ENCODE data around the gene TSPAN33.

DNA sequence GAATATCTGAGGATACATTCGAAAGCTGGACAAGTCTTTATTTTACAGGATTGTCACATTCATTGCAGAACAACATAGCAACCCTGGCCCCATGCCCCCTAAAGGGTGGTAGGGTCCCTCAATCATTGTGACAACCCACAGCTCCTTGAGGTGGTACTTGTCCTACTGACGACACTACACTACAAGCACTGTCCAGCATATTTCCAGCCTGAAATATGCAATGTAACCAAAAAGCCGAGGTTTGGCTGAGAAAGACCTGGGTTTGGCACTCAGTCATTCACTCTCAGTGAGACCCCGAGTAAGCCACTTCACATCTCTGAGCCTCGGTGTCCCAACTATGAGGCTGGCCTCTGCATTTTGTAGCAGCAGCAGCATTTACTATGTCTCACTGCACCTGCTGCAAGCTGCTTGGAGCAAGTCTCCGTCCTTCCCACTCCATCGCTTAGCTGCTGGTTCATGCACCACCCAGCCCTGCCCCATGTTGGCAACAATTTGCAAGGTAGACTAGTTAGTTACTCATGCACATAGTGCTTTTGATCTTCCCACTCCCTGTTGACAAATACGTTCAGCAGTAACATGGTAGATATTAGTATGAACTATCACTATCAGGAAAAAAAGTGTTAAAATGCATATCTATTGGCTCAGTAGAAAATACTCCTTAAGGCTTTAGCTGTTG lies 46.0 kb upstream of the TSPAN33 start:
- TF ChIP-seq, protein P1, sequence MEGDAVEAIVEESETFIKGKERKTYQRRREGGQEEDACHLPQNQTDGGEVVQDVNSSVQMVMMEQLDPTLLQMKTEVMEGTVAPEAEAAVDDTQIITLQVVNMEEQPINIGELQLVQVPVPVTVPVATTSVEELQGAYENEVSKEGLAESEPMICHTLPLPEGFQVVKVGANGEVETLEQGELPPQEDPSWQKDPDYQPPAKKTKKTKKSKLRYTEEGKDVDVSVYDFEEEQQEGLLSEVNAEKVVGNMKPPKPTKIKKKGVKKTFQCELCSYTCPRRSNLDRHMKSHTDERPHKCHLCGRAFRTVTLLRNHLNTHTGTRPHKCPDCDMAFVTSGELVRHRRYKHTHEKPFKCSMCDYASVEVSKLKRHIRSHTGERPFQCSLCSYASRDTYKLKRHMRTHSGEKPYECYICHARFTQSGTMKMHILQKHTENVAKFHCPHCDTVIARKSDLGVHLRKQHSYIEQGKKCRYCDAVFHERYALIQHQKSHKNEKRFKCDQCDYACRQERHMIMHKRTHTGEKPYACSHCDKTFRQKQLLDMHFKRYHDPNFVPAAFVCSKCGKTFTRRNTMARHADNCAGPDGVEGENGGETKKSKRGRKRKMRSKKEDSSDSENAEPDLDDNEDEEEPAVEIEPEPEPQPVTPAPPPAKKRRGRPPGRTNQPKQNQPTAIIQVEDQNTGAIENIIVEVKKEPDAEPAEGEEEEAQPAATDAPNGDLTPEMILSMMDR (conservative IDR thresholded peaks at IDR 0.05 in 1 of 2, IDR thresholded peaks at IDR 0.05 in 1 of 2; ENCODE audit: extremely low read depth in 1 of 2, insufficient read depth in 1 of 2, low read depth in 1 of 2, low read length in 2 of 2) = peak in 1 of 2 donors; percentile 8
- TF ChIP-seq EZH2 (IDR thresholded peaks at IDR 0.05; ENCODE audit: borderline replicate concordance, low read length) = no peak

Measured in mammary epithelial cell (primary cell).